SW480 (cell line): ENCODE measurements around the gene SRGN.
"Not testable (repeated sequence)": the region's sequence is repeated elsewhere in the genome, so short reads cannot be mapped to it uniquely, and the experiment has no call there.

Experiments used
- DNase-seq: peaks from one replicate; pipeline ENCODE4 v3.0.0-alpha.2; 2016; ENCODE audit warnings: low spot score

Gene SRGN

DNA sequence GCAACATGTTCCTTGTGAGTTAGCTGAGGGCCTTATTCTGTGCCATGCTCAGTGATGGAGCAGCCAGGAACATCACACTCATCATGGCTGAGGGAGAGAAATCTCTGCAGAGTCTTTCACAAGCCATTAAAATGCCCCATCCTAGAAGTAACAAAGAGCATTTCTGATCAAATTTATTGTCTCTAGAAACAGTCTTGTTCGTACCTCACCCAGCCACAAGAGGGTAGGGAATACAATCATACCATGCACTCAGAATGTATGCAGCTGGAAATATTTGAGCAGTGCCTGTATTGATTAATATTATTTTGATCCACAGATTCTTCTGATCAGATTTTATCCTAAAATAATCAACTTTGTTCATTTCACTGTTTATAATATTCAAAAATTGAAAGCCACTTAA, 53.4 kb downstream of the SRGN start:
- DNase-seq = no peak

DNA sequence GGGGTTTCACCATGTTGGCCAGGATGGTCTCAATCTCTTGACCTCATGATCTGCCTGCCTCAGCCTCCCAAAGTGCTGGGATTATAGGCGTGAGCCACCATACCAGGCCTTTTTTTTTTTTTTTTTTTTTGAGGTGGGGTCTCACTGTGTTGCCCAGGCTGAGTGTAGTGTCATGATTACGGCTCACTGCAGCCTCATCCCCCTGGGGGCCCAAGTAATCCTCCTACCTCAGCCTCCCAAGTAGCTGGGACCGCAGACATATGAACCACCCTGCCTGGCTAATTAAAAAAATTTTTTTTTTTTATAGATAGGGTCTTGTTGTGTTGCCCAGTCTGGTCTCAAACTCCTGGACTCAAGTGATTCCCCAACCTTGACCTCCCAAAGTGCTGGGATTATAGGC, 54.2 kb downstream of the SRGN start:
- not testable (repeated sequence) for DNase-seq

DNA sequence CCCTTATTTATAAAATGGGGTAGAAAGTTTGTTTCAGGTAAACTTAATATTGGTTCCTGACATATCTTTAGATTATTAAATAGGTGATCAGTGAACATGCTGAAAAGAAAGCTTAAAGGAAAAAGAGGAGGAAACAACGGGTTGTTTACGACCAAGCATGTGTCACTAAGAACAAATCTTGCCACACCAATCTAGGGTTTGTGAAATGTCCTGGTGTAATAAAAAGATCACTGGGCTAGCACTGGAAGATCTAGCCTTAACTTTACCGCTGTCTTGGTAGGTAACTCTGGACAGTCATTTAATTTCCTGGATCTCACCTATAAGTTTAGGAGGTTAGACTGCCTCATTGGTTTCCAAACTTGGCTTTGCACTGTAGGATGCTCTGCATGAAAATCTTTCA, 55.1 kb downstream of the SRGN start:
- no peak for DNase-seq

DNA sequence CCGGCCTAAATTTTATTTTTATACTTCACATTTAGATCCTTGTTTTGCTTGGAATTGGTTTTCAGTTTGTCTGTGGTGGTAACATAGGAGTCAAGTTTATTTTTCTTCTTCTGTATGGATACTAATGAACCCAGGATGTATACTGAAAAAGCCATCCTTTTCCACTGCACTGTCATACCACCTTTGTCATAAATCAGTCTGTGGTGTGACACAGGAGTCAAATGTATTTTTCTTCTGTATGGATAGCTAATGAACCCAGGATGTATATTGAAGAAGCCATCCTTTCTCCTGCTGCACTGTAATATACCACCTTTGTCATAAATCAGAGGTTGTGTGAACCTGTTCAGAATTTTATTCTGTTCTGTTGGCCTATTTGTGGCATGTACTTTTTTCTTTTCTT, 57.4 kb downstream of the SRGN start:
- DNase-seq = no peak

DNA sequence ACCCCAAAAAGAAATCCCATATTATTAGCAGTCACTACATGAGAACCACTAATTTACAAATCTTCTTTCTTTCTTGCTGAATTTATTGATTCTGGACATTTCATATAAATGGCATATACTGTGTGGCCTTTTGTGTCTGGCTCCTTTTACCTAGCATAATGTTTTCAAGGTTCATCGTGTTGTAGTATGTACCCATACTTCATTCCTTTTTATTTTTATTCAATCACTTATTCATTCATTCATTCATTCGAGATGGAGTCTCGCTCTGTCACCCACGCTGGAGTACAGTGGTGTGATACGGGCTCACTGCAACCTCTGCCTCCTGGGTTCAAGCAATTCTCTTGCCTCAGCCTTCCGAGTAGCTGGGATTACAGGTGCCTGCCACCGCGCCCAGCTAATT, 58.0 kb downstream of the SRGN start:
- DNase-seq = no peak

DNA sequence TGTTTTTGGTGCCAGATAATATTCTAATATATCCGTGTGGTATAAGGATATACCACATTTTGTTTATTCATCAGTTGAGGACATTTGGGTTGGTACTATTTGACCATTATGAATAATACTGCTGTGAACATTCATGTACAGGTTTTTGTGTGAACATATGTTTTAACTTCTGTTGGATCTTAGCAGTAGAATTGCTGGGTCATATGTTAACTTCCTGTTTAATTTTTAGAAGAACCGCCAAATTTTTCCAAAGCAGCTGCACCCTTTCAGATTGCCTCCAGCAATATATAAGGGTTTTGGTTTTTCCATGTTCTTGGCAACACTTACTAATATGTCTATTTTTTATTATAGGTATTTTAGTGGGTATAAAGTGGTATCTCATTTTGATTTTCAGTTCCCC, 58.9 kb downstream of the SRGN start:
- DNase-seq = no peak

DNA sequence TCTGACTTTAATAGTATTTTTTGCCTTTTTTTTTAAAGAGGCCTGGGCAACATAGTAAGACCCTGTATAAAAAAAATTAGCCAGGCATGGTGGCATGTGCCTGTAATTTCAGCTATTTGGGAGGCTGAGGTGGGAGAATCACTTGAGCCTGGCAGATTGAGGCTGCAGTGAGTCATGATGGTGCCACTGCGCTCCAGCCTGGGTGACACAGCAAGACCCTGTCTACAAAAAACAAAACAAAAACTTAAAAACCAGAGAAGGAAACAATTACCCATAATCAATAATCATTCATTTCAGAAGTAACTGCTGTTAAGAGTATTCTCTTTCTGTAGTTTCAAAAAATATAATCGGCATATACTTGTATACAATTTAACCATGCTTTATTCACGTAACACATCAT, 64.1 kb downstream of the SRGN start:
- DNase-seq = no peak

DNA sequence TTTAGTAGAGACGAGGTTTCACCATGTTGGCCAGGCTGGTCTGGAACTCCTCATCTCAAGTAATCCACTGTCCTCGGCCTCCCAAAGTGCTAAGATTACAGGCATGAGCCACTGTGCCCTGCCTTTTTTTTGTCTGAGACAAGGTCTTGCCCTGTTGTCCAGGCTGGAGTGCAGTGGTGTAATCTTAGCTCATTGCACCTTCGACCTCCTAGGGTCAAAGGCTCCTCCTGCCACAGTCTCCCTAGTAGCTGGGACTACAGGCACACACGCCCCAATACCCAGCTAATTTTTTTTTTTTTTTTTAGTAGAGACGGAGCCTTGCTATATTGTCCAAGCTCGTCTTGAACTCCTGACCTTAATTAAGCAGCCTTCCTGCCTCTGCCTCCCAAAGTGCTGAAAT, 65.3 kb downstream of the SRGN start:
- no peak for DNase-seq
